Activated T-cell treated with anti-CD3 and anti-CD28 coated beads, Interleukin-2, amount 50 U/mL, for 24 hours (primary cell): ENCODE results near the gene RIMBP2.

Source experiments
- DNase-seq: peaks from one replicate; pipeline ENCODE4 v3.0.0-alpha.2; 2020
- H3K27ac Mint-ChIP-seq: 2 replicates; pipeline ENCODE4 v1.8.0; 2020; ENCODE audit warnings: mild to moderate bottlenecking, mixed read lengths
- H3K27me3 Mint-ChIP-seq: 2 replicates; pipeline ENCODE4 v1.8.0; 2020; ENCODE audit warnings: mixed read lengths
- H3K36me3 Mint-ChIP-seq: 2 replicates; pipeline ENCODE4 v1.8.0; 2020; ENCODE audit warnings: low read depth, mixed read lengths
- H3K4me1 Mint-ChIP-seq: 2 replicates; pipeline ENCODE4 v1.8.0; 2020; ENCODE audit warnings: low read depth, mixed read lengths
- H3K4me3 Mint-ChIP-seq: 2 replicates; pipeline ENCODE4 v1.8.0; 2020; ENCODE audit warnings: mild to moderate bottlenecking, moderate library complexity, mixed read lengths
- H3K9me3 Mint-ChIP-seq: 2 replicates; pipeline ENCODE4 v1.8.0; 2020; ENCODE audit warnings: mixed read lengths

The RIMBP2 gene

DNA sequence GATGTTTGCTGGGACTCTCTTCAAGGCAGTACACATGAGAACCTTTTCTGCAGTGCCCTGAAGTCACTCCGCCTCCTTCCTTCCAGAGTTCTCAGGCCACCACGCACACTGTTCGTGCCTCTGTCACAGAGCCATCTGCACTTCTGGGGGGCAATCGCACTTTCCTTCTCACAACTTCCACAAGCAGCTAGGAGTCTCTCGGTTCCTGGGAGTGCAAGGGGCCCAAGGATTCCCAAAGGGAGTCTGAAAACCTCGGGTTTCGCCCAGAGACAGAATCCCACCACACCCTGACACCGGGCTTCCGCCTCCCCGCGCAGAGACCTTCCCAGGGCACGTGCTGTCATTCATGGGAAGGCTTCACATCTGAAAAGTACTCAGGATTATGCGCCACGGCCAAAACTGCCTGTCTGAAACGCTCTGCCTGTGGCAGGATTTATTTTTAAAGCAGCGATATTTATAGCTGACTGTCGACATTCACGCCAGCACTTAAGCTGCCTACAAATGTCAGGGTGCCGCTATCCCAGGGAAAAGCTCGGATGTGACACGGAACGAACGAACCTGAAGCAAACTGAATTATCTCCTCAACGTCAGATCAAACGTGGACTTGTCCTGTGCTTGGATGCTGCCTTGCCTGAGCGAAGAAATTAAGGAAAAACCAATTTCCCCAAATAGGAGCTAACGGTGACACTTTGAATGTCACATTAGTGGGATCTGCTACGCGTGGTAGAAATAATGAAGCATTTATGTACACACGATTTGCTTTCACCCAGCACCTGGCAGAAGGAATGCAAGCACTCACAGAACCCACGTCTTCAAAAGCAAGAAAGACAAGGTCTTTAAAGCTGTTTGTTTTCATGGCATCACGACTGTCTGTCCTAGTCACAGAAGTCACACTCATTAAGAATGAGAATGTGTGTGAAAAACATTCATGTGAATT is 224.4 kb downstream of the RIMBP2 start:
- H3K9me3 Mint-ChIP-seq, result no peaks in the 10 kb centered on the region

DNA sequence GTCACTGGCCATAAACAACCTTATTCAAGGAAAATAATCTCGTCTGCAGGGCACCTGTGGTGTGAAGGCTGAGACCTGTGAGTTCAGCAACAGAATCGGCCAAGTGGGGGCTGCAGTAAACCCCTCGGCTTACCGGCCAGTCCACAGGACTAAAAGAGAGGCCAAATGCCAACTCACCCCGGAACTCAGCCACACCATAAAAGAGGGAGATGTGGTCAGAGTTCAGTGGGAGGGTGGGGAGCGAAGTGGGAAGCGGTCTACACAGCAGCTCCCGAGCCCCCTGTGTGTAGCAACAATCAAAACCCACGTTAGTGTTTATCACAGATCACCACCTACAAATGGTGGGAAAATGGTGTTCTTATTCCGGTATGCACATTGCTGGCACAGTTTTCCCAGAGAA is 225.4 kb downstream of the RIMBP2 start:
- Mint-ChIP-seq H3K36me3 (no peaks in the 10 kb centered on the region), H3K4me1 (no peaks in the 10 kb centered on the region), H3K9me3 (no peaks in the 10 kb centered on the region), H3K27me3 (peaks cover 4% of the 10 kb centered on the region), H3K27ac (no peak overlapping the region), H3K4me3 (no peak overlapping the region)
- DNase-seq, result no peak

More for the DNA sequence above, 224.4 kb downstream of the RIMBP2 start:
- no peaks in the 10 kb centered on the region for H3K4me1 Mint-ChIP-seq
- peaks cover 4% of the 10 kb centered on the region for H3K27me3 Mint-ChIP-seq
- no peak overlapping the region for H3K4me3 Mint-ChIP-seq
- no peaks in the 10 kb centered on the region for H3K36me3 Mint-ChIP-seq
- DNase-seq, result no peak
- no peak overlapping the region for H3K27ac Mint-ChIP-seq

DNA sequence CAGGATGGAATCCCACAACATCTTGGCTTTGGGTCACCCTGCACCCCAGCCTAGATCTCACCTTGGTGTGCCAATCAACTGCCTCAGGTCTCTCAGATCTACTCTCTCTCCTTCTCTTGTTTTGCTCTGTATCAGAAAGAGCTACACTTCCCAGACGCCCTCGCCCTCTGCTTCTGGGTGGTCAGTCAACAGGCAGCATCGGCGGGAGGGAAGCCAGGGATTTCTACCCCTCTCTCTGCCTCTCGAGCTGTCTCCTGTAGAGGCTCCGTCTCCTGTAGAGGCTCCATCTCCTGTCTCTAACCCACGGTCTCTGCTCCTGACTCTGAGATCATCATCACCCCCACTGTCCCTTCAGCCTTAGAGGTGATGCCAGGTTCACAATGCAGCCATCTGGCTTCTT is 226.8 kb downstream of the RIMBP2 start:
- Mint-ChIP-seq H3K4me1 (no peaks in the 10 kb centered on the region), H3K36me3 (no peaks in the 10 kb centered on the region)

DNA sequence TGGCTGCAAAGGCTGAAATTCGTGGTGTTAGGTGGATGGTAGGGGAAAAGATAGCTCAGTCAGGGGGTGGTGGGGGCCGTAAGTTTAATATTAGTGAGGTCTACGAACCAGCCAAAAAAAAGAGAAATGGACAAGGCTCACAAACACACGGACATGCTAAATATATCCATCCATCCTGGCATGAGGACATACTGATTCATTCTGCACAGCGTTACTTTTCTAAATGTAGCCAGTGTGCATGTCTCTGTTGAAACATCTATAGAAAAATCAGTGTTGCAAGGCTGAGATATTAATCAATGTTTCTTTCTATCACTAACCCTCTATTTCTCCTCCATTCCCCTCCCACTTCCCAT is 227.8 kb downstream of the RIMBP2 start:
- Mint-ChIP-seq H3K4me3 (no peak overlapping the region), H3K9me3 (no peaks in the 10 kb centered on the region), H3K4me1 (no peaks in the 10 kb centered on the region), H3K27me3 (peaks cover 4% of the 10 kb centered on the region), H3K27ac (no peak overlapping the region), H3K36me3 (no peaks in the 10 kb centered on the region)
- no peak for DNase-seq

More for the DNA sequence above, 226.8 kb downstream of the RIMBP2 start:
- Mint-ChIP-seq H3K9me3 (no peaks in the 10 kb centered on the region), H3K27me3 (peaks cover 4% of the 10 kb centered on the region), H3K27ac (no peak overlapping the region), H3K4me3 (no peak overlapping the region)
- no peak for DNase-seq

DNA sequence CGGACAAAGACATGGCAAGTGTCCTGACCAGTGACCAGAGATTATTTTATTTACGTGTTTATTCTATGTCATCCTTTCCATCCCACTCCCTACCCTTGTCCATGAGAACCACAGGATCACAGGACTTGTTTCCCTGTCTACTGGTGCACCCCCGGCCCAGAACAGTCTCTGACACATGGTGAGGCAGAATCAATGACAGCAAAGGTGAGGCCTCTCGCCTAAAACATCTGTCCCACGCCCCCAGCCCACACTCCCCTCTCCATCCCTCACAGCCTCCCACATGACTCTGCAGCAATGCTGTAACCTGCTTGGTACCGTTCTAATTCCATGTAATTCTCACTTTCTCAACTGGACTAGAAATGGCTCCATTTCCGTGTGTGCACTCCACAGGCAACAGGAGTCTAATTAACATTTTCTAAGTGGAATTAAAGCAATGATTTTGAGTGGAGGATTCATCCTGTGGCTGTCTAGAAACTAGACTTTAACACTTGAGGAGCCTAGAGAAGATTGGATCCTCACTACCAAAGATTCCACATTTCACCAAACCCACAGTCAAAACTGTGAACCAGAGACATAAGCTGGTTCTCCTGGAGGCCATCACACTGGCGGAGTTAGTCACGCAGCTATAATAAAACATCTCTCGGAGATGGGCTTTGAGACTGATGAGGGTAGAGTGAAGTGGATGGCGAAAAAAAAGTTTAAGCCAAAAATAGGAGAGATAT is 228.3 kb downstream of the RIMBP2 start:
- DNase-seq, result no peak
- peaks cover 4% of the 10 kb centered on the region for H3K27me3 Mint-ChIP-seq
- H3K4me3 Mint-ChIP-seq, result no peak overlapping the region
- H3K9me3 Mint-ChIP-seq, result no peaks in the 10 kb centered on the region
- no peak overlapping the region for H3K27ac Mint-ChIP-seq
- H3K36me3 Mint-ChIP-seq, result no peaks in the 10 kb centered on the region
- no peaks in the 10 kb centered on the region for H3K4me1 Mint-ChIP-seq

DNA sequence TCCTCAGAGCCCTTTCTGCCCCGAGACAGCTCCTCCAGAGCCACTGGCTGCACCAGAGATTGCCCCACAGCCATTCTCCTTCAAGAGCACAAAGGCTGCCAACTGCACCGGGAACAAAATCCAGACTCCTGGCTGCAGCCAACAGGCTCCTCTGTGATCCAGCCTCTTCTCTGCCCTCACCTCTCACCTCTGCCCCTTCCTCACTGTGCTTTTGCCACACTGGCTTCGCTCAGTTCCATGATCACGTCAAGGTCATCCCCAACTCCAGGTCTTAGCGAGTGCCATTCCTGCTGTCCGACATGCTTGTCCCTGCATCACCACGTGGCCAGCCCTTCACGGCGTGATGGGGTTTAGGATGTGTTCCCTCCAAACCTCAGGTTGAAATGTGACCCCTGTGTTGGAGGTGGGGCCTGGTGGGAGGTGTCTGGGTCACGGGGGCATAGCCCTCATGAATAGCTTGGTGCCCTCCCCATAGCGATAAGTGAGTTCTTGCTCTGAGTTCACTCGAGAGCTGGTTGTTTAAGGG is 229.1 kb downstream of the RIMBP2 start:
- Mint-ChIP-seq H3K36me3 (no peaks in the 10 kb centered on the region), H3K4me3 (no peak overlapping the region), H3K27me3 (peaks cover 9% of the 10 kb centered on the region)

DNA sequence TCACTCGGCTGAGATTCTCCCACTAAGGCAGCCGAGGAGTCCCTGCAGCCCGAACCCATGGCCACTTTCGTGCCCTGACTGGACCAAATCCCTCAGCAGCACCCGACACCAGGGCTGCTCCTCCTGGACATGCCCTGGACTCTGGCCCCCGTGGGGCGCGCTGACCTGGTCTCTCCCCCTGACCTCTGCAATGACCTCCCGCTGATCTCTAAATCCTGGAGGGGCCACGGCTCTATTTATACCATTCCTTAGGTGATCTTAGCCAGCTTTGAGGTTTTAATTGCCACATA is 230.0 kb downstream of the RIMBP2 start:
- DNase-seq, result no peak
- Mint-ChIP-seq H3K4me1 (no peaks in the 10 kb centered on the region), H3K4me3 (no peak overlapping the region), H3K9me3 (no peaks in the 10 kb centered on the region), H3K27ac (no peak overlapping the region), H3K27me3 (peaks cover 9% of the 10 kb centered on the region), H3K36me3 (no peaks in the 10 kb centered on the region)

More for the DNA sequence above, 229.1 kb downstream of the RIMBP2 start:
- Mint-ChIP-seq H3K4me1 (no peaks in the 10 kb centered on the region), H3K9me3 (no peaks in the 10 kb centered on the region), H3K27ac (no peak overlapping the region)
- DNase-seq, result no peak

DNA sequence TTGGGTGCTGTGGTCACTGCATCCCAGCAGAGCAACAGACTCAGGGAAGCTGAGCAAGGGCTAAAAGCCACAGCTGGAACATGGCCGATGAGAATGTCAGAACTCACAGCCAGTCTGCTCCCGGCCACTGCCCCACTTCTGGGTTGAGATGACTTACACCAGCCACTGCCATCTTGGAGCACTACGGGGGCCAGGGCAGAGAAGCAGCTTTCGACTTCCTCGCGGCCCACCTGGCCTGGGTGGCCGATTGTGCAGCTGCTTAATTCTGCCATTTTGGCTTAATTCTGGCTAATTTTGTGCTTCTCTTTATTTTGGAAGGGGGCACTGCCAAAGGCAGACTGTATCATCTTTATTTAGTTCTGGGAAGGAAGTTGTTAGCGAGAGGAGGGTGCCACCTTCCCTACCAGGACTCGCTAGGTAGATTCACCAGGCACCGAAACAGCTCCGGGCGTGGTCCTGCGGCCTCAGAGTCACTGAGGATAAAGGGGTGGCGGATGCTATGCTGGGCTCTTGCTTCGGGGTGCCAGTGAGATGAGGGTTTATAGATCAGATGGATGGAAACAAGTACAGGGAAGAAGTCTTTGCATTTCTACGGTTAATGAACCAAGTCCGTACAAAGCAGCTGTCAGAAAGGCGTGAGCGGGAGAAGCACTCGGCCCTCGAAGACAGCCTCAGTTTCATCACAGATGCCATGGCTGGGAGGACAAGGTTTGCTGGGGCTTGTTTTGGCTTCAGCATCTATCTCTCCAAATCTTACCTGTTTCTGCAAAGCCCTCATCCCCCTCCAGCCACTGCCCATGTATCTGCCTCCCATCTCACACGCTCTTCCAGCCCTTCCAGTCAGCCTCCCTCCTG is 230.6 kb downstream of the RIMBP2 start:
- H3K36me3 Mint-ChIP-seq, result no peaks in the 10 kb centered on the region
- no peak overlapping the region for H3K27ac Mint-ChIP-seq
- H3K9me3 Mint-ChIP-seq, result no peaks in the 10 kb centered on the region
- peaks cover 12% of the 10 kb centered on the region for H3K27me3 Mint-ChIP-seq
- no peak overlapping the region for H3K4me3 Mint-ChIP-seq
- no peaks in the 10 kb centered on the region for H3K4me1 Mint-ChIP-seq
- no peak for DNase-seq

DNA sequence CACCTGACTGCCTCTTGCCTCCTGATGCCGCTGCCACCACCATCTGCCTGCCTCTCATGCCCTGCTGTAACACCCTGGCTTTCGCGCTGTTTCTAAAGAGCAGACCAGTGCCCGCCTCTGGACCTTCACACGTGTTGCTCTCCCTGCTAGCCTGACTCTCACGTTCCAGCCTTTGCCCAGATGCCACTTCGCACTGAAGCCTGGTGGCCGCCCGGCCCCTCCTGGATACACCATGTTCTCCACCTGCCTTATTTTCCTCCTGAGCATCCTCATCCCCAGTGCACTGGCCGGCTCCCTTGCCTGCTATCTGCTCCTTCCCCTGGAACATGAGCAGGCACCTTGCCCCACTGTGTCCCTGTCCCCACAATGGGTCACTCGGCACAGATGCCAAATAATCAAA is 231.9 kb downstream of the RIMBP2 start:
- Mint-ChIP-seq H3K4me3 (no peak overlapping the region), H3K9me3 (no peaks in the 10 kb centered on the region), H3K27ac (no peak overlapping the region), H3K27me3 (peaks cover 10% of the 10 kb centered on the region), H3K36me3 (no peaks in the 10 kb centered on the region), H3K4me1 (no peaks in the 10 kb centered on the region)
- no peak for DNase-seq

DNA sequence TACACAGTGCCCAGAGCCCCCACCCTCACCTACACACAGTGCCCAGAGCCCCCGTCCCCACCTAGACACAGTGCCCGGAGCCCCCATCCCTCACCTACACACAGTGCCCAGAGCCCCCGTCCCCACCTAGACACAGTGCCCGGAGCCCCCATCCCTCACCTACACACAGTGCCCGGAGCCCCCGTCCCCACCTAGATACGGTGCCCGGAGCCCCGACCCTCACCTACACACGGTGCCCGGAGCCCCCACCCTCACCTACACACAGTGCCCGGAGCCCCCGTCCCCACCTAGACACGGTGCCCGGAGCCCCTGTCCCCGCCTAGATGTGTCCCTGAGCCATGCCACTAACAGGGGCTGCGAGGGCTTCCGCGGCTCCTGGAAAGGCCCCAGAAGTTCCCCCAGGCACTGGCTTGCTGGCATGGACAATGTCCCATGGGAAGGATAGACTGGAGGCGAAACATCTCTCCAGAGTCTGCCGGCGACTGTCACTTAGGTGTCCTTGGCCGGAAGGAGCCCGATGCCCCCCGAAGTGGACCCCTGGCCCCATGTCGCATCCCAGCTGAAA is 232.4 kb downstream of the RIMBP2 start:
- no peak for DNase-seq
- Mint-ChIP-seq H3K27me3 (peaks cover 8% of the 10 kb centered on the region), H3K9me3 (no peaks in the 10 kb centered on the region), H3K27ac (no peak overlapping the region), H3K4me3 (no peak overlapping the region), H3K36me3 (no peaks in the 10 kb centered on the region), H3K4me1 (no peaks in the 10 kb centered on the region)

DNA sequence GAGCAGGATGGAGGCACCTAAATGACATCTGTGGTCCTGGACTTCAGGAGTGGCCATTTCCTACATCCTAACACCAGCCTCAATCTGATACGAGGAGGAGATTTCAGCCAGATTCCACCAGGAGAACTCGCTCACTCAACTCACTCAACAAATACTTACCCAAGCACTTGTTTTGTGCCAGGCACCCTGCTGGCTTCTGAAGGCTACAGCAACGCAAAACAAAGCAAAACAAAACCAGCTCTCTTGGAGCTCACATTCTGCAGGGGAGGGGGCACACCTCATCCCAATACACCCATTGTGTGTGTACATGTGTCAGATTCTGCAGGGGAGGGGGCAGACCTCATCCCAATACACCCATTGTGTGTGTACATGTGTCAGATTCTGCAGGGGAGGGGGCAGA is 233.7 kb downstream of the RIMBP2 start:
- Mint-ChIP-seq H3K9me3 (no peaks in the 10 kb centered on the region), H3K27ac (no peak overlapping the region), H3K4me1 (no peaks in the 10 kb centered on the region), H3K36me3 (no peaks in the 10 kb centered on the region), H3K27me3 (peaks cover 8% of the 10 kb centered on the region), H3K4me3 (no peak overlapping the region)
- DNase-seq, result no peak

DNA sequence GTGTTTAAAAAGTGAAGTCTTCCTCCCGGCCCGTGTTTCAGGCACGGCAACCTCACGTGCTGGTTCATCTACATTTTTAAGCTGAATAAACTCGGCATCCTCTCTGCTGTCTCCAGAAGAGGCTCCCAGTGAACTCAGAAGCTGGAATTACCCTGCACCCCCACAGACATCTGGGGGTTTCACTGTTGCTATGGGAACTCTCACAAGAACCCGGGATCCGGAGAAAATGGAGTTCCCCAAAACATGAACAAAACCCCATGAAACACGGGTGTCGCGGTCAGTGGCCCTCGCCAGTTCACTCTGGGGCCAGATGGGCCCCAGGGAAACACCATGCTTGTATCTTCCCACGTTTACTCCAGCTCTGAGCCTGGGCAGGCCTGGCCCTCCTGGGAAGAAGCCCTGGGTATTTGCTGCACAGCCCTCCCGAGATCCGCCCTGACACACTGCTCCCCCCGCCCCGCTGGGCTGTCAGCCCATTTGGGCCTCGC is 234.7 kb downstream of the RIMBP2 start:
- no peaks in the 10 kb centered on the region for H3K36me3 Mint-ChIP-seq
- H3K27ac Mint-ChIP-seq, result no peak overlapping the region
- no peaks in the 10 kb centered on the region for H3K4me1 Mint-ChIP-seq
- H3K4me3 Mint-ChIP-seq, result no peak overlapping the region
- H3K9me3 Mint-ChIP-seq, result no peaks in the 10 kb centered on the region
- peaks cover 8% of the 10 kb centered on the region for H3K27me3 Mint-ChIP-seq
- DNase-seq, result no peak

DNA sequence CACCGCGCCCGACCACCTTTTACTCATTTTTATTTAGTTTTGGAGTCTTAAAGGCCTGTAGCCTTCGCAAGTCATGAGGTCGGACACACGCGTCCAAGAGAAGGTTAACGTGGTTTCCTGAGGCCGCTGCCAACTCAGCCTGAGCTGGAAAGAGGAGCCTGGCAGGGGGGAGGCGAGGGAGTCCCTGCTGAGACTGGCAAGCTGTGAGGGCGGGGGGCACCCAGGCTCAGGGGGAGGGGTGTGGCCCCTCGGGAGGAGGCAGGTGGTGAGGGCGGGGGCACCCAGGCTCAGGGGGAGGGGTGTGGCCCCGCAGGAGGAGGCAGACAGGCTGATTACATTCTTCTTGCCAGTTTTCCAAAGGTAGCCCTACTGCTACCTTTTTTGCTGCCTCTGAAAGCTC is 235.2 kb downstream of the RIMBP2 start:
- peaks cover 8% of the 10 kb centered on the region for H3K27me3 Mint-ChIP-seq
- H3K36me3 Mint-ChIP-seq, result no peaks in the 10 kb centered on the region
- H3K4me3 Mint-ChIP-seq, result no peak overlapping the region
- no peak for DNase-seq
- no peaks in the 10 kb centered on the region for H3K9me3 Mint-ChIP-seq
- no peak overlapping the region for H3K27ac Mint-ChIP-seq
- H3K4me1 Mint-ChIP-seq, result no peaks in the 10 kb centered on the region

DNA sequence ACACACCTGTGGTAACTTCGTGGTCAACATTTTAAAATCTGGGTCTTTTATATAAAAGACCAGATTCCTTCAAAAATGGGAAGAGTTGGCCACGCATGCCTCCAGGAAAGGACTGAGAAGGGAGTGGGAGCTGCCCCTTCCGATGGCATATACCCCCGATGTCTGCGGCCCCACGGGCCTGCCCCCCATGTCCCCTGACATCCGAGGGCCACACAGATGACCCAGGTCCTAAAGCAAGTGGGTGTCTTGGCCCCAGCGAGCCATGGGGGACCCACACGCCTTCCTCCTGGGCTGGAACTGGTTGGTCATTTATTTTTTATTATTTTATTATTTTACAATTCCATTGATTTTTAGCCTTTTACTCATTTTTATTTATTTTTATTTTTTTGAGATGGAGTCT is 235.9 kb downstream of the RIMBP2 start:
- Mint-ChIP-seq H3K9me3 (no peaks in the 10 kb centered on the region), H3K4me1 (no peaks in the 10 kb centered on the region), H3K4me3 (no peak overlapping the region), H3K27ac (no peak overlapping the region), H3K27me3 (peaks cover 8% of the 10 kb centered on the region), H3K36me3 (no peaks in the 10 kb centered on the region)
- DNase-seq, result no peak
